AG09309 (cell line): Measurements from ENCODE around the gene TNFAIP3.
A peak's percentile ranks its signal among the peaks of the same experiment; 100 is the strongest.

ENCODE experiments used
- DNase-seq: peaks from one replicate; pipeline ENCODE4 v3.0.0-alpha.2; 2010; ENCODE audit warnings: low read depth
- H3K4me3 ChIP-seq: 2 replicates; pipeline ENCODE4 v1.5.1; 2011; ENCODE audit warnings: mild to moderate bottlenecking, low read depth, low read length, moderate library complexity; ENCODE audit not compliant: control insufficient read depth
- TF ChIP-seq, protein P1 (sequence below): IDR thresholded peaks from 2 replicates; pipeline ENCODE4 v1.5.1; 2011; ENCODE audit warnings: mild to moderate bottlenecking, low read depth, low read length, inconsistent platforms; ENCODE audit not compliant: insufficient read depth, control insufficient read depth; ENCODE audit errors: missing control alignments

TNFAIP3 gene

GRCh38 chr6:137919837-137920730, 53.0 kb downstream of the TNFAIP3 start:
- TF ChIP-seq, protein P1, sequence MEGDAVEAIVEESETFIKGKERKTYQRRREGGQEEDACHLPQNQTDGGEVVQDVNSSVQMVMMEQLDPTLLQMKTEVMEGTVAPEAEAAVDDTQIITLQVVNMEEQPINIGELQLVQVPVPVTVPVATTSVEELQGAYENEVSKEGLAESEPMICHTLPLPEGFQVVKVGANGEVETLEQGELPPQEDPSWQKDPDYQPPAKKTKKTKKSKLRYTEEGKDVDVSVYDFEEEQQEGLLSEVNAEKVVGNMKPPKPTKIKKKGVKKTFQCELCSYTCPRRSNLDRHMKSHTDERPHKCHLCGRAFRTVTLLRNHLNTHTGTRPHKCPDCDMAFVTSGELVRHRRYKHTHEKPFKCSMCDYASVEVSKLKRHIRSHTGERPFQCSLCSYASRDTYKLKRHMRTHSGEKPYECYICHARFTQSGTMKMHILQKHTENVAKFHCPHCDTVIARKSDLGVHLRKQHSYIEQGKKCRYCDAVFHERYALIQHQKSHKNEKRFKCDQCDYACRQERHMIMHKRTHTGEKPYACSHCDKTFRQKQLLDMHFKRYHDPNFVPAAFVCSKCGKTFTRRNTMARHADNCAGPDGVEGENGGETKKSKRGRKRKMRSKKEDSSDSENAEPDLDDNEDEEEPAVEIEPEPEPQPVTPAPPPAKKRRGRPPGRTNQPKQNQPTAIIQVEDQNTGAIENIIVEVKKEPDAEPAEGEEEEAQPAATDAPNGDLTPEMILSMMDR = no peak
- DNase-seq = no peak
- H3K4me3 ChIP-seq = no peak overlapping the region

- H3K4me3 ChIP-seq = no peak overlapping the region
- TF ChIP-seq, protein P1 = no peak
- no peak for DNase-seq
Measured at GRCh38 chr6:137921823-137922222, 54.8 kb downstream of the TNFAIP3 start.

GRCh38 chr6:137923866-137924653, 57.0 kb downstream of the TNFAIP3 start:
- TF ChIP-seq, protein P1 = no peak
- no peak overlapping the region for H3K4me3 ChIP-seq
- DNase-seq = no peak

DNA sequence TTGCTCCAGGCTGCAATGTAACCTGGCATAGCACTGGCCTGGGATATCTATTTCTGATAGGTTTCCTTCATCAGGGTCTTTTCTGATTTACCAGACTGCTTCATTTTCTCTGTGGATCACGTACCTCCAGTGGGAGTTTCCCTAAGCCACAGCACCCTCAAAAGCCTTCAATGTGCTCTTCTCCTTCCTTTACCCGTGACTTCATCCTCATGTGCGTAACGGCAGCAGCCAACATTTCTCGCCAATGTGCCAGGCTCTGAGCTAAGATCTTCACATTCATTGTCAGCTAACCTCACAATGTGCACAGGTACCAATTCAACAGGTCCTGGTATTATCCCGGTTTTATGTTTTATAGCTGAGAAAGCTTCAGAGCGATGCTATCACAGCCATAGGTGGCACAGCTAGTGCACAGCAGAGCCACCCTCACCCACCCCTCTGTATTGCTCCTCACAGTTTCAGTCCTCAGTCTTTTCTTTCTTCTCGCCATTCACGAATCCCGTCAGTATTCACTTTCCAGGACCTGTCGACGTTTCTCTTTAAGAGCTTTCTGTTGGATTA, 58.2 kb downstream of the TNFAIP3 start:
- no peak overlapping the region for H3K4me3 ChIP-seq
- no peak for DNase-seq
- TF ChIP-seq, protein P1 = no peak

DNA sequence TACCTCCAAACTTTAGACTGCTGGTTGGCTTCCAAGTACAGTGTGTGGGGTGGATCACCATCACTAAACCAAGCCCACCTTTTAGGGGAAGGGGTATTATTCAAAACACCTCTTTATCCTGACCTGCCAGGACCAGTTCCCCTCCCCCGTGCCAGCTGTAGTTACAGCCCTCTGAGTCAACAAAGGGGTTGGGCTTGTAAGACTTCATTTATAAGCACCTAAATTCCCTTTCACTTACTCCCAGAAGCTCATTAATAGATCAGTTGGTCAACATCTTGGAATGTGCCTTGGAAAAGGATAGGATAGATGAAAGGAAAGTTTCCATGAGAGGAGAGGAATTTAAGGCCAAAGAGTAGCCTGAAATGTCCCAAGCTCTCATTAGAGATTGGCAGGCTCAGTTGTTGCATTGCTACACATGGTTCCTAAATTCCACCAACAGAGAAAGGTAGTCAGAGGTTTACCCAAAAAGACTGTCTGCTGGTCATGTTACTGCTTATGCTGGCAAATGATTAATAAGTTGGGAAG, 59.2 kb downstream of the TNFAIP3 start:
- peak; percentile 91 for DNase-seq
- TF ChIP-seq, protein P1 = no peak
- H3K4me3 ChIP-seq = no peak overlapping the region

DNA sequence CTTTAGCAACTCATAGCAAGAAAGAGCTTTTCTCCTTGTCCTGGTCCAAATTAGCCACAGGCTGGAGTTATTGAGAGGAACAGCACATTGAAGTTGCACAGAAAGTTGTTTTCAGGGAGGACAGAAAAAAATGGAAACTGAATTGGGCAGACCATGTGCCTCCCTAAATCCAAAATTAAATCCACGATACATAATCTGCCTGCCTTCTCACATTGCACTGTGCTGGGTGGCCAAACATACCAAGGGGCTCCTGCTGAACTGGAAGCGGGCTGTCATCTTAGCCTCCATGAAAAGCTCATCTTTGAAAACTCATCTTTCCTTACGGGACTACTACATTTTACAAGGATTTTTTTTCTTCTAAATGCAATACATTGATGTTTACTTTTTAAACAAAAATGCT, 59.9 kb downstream of the TNFAIP3 start:
- TF ChIP-seq, protein P1 = no peak
- H3K4me3 ChIP-seq = no peak overlapping the region
- DNase-seq = no peak
